Ishikawa (cell line): ENCODE data around the gene MSLN.

Source experiments
- CEBPB ChIP-seq: IDR thresholded peaks from 2 replicates; pipeline ENCODE4 v1.6.1; 2012
- CREB1 ChIP-seq: IDR thresholded peaks from 2 replicates; pipeline ENCODE4 v1.6.1; 2012; ENCODE audit warnings: low read depth
- EGR1 ChIP-seq: IDR thresholded peaks from 2 replicates; pipeline ENCODE4 v1.6.1; 2012
- EP300 ChIP-seq: IDR thresholded peaks from 2 replicates; pipeline ENCODE4 v1.6.1; 2012; ENCODE audit warnings: borderline replicate concordance
- FOXM1 ChIP-seq: IDR thresholded peaks from 2 replicates; pipeline ENCODE4 v1.6.1; 2012; ENCODE audit warnings: low read depth, borderline replicate concordance
- NFIC ChIP-seq: IDR thresholded peaks from 2 replicates; pipeline ENCODE4 v1.6.1; 2012
- RAD21 ChIP-seq: IDR thresholded peaks from 2 replicates; pipeline ENCODE4 v1.6.1; 2012; ENCODE audit warnings: low read depth
- TAF1 ChIP-seq: IDR thresholded peaks from 2 replicates; pipeline ENCODE4 v1.6.1; 2012; ENCODE audit warnings: low read depth, mild to moderate bottlenecking
- TCF12 ChIP-seq: IDR thresholded peaks from 2 replicates; pipeline ENCODE4 v1.6.1; 2012; ENCODE audit warnings: low read depth
- TEAD4 ChIP-seq: IDR thresholded peaks from 2 replicates; pipeline ENCODE4 v1.6.1; 2012
- YY1 ChIP-seq: IDR thresholded peaks from 2 replicates; pipeline ENCODE4 v1.6.1; 2012; ENCODE audit warnings: low read depth
- ZBTB7A ChIP-seq: IDR thresholded peaks from 2 replicates; pipeline ENCODE4 v1.6.1; 2012; ENCODE audit warnings: low read depth
- TF ChIP-seq, protein P1 (sequence below): IDR thresholded peaks from 2 replicates; pipeline ENCODE4 v1.6.1; 2012; ENCODE audit warnings: low read depth, mild to moderate bottlenecking
- TF ChIP-seq, protein P2 (sequence below): IDR thresholded peaks from 2 replicates; pipeline ENCODE4 v1.6.1; 2012
- TF ChIP-seq, protein P3 (sequence below): IDR thresholded peaks from 2 replicates; pipeline ENCODE4 v1.6.1; 2012

Gene MSLN

DNA sequence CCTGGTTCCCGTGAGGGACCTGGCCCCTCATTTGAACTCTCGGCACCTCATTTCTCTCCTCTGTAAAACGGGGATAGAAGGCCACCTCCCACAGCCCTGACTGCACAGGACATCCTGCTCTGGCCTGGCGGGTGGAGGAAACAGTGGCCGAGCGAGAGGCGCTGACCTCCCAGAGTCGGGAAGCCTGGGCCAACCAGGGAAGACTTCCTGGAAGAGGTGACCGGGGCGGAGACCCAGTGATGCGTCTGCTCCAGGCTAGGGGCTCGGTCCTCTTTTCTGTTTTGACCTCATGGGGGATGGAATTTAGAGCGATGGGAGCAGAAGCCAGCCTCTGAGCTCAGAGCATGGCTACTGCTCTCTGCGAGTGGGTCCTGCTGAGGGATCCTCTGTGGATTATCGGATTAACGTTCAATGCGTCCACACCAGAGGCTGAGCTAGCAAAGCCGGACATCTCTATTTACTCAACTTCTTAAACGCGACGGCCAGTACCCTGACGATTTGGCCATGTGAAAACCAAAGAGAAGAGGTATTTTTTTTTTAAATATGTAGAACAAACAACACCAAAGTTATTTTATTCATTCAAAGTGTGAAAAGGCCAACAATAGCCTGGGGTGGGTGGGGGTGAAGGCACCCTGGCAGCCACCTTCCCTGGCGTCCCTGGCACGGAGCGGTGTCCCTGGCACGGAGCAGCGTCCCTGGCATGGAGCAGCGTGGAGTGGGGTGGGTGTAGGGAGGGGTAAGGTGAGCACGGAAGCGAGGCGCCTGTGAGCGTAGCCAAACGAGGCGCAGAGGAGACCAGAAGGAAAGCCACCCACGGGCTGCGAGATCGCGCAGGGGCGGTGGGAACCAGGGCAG lies 9.2 kb upstream of the MSLN start:
- TF ChIP-seq ZBTB7A = no peak
- TF ChIP-seq EGR1 = no peak
- no peak for TF ChIP-seq CEBPB
- TF ChIP-seq, protein P1, sequence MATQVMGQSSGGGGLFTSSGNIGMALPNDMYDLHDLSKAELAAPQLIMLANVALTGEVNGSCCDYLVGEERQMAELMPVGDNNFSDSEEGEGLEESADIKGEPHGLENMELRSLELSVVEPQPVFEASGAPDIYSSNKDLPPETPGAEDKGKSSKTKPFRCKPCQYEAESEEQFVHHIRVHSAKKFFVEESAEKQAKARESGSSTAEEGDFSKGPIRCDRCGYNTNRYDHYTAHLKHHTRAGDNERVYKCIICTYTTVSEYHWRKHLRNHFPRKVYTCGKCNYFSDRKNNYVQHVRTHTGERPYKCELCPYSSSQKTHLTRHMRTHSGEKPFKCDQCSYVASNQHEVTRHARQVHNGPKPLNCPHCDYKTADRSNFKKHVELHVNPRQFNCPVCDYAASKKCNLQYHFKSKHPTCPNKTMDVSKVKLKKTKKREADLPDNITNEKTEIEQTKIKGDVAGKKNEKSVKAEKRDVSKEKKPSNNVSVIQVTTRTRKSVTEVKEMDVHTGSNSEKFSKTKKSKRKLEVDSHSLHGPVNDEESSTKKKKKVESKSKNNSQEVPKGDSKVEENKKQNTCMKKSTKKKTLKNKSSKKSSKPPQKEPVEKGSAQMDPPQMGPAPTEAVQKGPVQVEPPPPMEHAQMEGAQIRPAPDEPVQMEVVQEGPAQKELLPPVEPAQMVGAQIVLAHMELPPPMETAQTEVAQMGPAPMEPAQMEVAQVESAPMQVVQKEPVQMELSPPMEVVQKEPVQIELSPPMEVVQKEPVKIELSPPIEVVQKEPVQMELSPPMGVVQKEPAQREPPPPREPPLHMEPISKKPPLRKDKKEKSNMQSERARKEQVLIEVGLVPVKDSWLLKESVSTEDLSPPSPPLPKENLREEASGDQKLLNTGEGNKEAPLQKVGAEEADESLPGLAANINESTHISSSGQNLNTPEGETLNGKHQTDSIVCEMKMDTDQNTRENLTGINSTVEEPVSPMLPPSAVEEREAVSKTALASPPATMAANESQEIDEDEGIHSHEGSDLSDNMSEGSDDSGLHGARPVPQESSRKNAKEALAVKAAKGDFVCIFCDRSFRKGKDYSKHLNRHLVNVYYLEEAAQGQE = no peak
- TF ChIP-seq, protein P2, sequence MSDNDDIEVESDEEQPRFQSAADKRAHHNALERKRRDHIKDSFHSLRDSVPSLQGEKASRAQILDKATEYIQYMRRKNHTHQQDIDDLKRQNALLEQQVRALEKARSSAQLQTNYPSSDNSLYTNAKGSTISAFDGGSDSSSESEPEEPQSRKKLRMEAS = no peak
- no peak for TF ChIP-seq TCF12
- TF ChIP-seq EP300 = no peak
- no peak for TF ChIP-seq YY1
- no peak for TF ChIP-seq NFIC
- no peak for TF ChIP-seq FOXM1
- TF ChIP-seq TAF1 = no peak
- no peak for TF ChIP-seq TEAD4
- TF ChIP-seq RAD21 = no peak

DNA sequence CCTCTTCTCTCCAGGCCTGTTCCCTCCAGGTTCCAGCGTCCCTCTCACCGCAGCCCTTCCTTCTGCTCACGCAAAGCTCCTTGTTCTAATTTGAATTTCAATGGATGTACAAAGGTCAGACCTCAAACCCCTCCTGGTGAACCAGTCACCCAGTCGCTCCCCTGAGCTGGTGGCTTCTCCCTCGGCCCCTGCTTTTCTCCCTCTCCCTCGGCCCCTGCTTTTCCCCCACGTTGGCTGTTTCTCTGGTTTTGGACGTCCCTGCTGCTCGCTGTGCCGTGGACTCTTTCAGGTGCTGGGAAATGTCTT lies 8.6 kb upstream of the MSLN start:
- no peak for TF ChIP-seq NFIC
- TF ChIP-seq TAF1 = no peak
- TF ChIP-seq TEAD4 = no peak
- TF ChIP-seq TCF12 = no peak
- no peak for TF ChIP-seq CEBPB

DNA sequence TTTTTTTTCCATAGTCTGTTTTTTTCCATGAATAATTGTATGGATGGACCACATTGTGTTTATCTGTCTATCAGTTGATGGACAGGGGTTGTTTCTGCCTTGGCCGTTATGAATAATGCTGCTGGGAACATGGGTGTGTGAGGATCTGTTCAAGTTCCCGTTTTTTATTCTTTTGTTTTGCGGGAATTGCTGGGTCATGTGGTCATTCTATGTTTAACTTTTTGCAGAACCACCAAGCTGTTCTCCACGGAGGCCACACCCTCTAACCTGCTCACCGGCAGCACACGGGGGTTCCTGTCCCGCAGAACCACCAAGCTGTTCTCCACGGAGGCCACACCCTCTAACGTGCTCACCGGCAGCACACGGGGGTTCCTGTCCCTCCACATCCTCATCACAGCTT lies 5.9 kb upstream of the MSLN start:
- no peak for TF ChIP-seq RAD21
- TF ChIP-seq EGR1 = no peak
- no peak for TF ChIP-seq TEAD4
- no peak for TF ChIP-seq EP300

DNA sequence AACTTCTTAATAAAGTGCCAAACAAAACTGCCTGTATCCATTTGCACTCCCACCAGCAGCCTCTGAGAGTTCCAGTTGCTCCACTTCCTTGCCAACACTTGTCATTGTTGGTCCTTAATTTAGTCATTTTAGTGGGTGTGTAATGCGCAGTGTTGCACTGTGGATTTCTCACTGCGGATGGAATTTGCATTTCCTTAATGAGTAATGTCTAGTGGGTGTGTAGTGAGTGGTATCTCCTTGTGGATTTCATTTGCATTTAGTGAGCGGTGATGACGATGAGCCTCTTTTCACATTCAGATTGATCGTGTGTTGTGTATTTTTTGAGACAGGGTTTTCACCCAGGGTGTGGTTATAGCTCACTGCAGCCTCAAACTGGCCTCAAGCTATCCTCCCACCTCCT lies 4.1 kb upstream of the MSLN start:
- TF ChIP-seq TAF1 = no peak
- no peak for TF ChIP-seq EGR1
- TF ChIP-seq, protein P2 = no peak
- TF ChIP-seq ZBTB7A = no peak
- TF ChIP-seq NFIC = no peak
- TF ChIP-seq, protein P1 = no peak
- TF ChIP-seq CEBPB = no peak
- TF ChIP-seq TEAD4 = no peak
- no peak for TF ChIP-seq RAD21
- TF ChIP-seq YY1 = no peak
- TF ChIP-seq CREB1 = no peak
- TF ChIP-seq, protein P3, sequence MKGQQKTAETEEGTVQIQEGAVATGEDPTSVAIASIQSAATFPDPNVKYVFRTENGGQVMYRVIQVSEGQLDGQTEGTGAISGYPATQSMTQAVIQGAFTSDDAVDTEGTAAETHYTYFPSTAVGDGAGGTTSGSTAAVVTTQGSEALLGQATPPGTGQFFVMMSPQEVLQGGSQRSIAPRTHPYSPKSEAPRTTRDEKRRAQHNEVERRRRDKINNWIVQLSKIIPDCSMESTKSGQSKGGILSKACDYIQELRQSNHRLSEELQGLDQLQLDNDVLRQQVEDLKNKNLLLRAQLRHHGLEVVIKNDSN = no peak
- TF ChIP-seq FOXM1 = no peak
- TF ChIP-seq TCF12 = no peak
- no peak for TF ChIP-seq EP300

DNA sequence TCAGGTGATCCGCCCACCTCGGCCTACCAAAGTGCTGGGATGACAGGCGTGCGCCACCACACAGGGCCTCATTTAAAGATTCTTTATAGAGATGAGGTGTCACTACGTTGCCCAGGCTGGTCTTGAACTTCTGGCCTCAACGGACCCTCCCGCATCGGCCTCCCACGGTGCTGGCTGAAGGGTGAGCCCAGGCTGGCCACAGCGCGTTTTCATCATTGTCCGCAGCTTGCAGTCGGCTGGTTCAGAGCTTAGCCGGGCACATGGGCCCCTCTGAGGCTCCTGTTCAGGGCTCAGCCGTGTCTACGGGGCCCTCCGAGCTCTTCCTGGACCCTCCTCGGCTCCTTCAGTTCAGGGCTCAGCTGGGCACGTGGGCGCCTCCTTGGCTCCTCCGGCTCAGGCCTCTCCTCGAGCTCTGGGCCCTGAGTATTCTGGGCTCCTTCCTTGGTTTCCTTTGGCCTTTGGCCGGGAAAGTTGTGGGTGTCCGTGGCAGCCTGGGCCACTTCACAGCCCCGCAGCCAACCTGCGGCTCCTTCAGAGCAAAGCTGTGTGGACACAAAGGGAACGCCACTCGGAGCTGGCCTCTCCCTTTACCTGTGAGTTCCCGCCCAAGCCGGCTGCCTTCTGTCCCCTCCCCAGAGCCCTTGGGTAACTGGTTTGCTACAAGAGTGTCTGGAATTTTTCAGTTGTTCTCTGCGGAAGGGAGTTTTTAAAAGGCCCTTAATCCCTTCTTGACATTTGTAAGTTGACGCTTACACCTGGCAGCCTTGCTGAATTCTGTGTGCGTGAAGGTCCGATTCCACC lies 1.2 kb upstream of the MSLN start:
- TF ChIP-seq YY1 (no peak), FOXM1 (no peak)
- TF ChIP-seq, protein P1 = no peak
